Measurements from ENCODE around the gene ZNF232. TPM values are rescaled to one million over a fixed set of nuclear protein-coding genes. Genes with fewer than 3 reads are reported as not detected.

The ZNF232 gene
- total RNA-seq, 4 donors from 2014 or later: 1.5 to 11.9 (median 6.0) TPM

DNA sequence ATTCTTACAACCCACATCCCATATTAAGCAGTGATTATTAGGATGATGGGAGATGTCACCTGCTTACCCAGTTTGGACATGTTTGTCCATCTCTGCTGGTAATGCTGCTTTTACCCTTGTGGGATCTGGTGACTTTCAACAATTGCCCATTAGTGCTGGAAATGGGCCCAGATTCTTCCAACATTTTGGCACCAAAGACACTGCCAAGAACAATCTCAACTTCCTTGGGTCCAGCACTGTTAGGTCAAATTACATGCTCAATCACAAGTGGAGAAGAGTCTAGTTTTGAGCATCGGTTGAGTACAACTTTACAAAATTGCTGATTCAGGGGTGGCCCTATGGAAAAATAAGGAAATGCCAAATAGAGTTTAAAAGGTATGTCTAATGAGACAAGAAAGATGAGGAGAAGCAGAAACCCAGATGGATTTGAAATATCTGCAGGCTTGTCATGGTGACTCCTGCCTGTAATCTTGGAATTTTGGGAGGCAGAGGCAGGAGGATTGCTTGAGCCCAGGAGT is 46.4 kb downstream of the ZNF232 start:
- TF ChIP-seq, protein P1, sequence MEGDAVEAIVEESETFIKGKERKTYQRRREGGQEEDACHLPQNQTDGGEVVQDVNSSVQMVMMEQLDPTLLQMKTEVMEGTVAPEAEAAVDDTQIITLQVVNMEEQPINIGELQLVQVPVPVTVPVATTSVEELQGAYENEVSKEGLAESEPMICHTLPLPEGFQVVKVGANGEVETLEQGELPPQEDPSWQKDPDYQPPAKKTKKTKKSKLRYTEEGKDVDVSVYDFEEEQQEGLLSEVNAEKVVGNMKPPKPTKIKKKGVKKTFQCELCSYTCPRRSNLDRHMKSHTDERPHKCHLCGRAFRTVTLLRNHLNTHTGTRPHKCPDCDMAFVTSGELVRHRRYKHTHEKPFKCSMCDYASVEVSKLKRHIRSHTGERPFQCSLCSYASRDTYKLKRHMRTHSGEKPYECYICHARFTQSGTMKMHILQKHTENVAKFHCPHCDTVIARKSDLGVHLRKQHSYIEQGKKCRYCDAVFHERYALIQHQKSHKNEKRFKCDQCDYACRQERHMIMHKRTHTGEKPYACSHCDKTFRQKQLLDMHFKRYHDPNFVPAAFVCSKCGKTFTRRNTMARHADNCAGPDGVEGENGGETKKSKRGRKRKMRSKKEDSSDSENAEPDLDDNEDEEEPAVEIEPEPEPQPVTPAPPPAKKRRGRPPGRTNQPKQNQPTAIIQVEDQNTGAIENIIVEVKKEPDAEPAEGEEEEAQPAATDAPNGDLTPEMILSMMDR (IDR thresholded peaks at IDR 0.05; ENCODE audit: low read depth): no peak

Small RNA genes lying within 50 kb of the gene (small RNA-seq; reads per million reads assigned to genes)
- not detected for gene AC012146.4

Other genes with a start within 250 kb of the ZNF232 start
- 1 to 10 TPM in 2 of 4 donors, under 1 TPM in 2; 0.38 to 2.2 (median 0.87) TPM for gene C17orf107, start 212.3 kb downstream of the ZNF232 start, total RNA-seq
- under 1 TPM; 0.34 to 0.94 (median 0.46) TPM for gene CHRNE, start 208.8 kb downstream of the ZNF232 start, total RNA-seq
- not detected for gene GP1BA, start 179.6 kb downstream of the ZNF232 start, total RNA-seq
- gene SLC25A11, start 171.8 kb downstream of the ZNF232 start, total RNA-seq: 10 to 100 TPM; 25.3 to 85.5 (median 27.9) TPM
- 10 to 100 TPM; 21.7 to 42.0 (median 31.0) TPM for gene RNF167, start 171.6 kb downstream of the ZNF232 start, total RNA-seq
- gene PFN1, start 163.3 kb downstream of the ZNF232 start, total RNA-seq: 100 to 1,000 TPM; 244 to 584 (median 435) TPM
- gene ENO3, start 160.8 kb downstream of the ZNF232 start, total RNA-seq: 1 to 10 TPM; 2.3 to 8.3 (median 3.8) TPM
- gene SPAG7, start 144.1 kb downstream of the ZNF232 start, total RNA-seq: 10 to 100 TPM; 37.5 to 67.6 (median 54.1) TPM
- 10 to 100 TPM; 11.4 to 21.9 (median 17.5) TPM for gene CAMTA2, start 124.2 kb downstream of the ZNF232 start, total RNA-seq
- 1 to 10 TPM in 3 of 4 donors, under 1 TPM in 1; 0.85 to 1.3 (median 1.1) TPM for gene INCA1, start 114.4 kb downstream of the ZNF232 start, total RNA-seq
- 100 to 1,000 TPM in 1 of 4 donors, 10 to 100 TPM in 3; 32.3 to 162 (median 65.2) TPM for gene KIF1C, start 113.9 kb downstream of the ZNF232 start, total RNA-seq
- not detected for gene SLC52A1, start 76.5 kb downstream of the ZNF232 start, total RNA-seq
- 1 to 10 TPM; 3.2 to 5.9 (median 4.0) TPM for gene ZFP3, start 33.4 kb downstream of the ZNF232 start, total RNA-seq
- 1 to 10 TPM in 1 of 4 donors, under 1 TPM in 2, not detected in 1; 0.22 to 5.1 (median 0.51) TPM for gene USP6, start 4.2 kb upstream of the ZNF232 start, total RNA-seq
- 10 to 100 TPM in 3 of 4 donors, 1 to 10 TPM in 1; 5.5 to 17.1 (median 11.0) TPM for gene ZNF594, start 80.0 kb upstream of the ZNF232 start, total RNA-seq
- 10 to 100 TPM in 1 of 4 donors, 1 to 10 TPM in 3; 1.7 to 17.0 (median 7.6) TPM for gene SCIMP, start 123.0 kb upstream of the ZNF232 start, total RNA-seq
- gene RABEP1, start 170.4 kb upstream of the ZNF232 start, total RNA-seq: 10 to 100 TPM; 59.5 to 72.1 (median 63.3) TPM